Measurements from ENCODE around the gene KBTBD12. TPM values are rescaled to one million over a fixed set of nuclear protein-coding genes. Genes with fewer than 3 reads are reported as not detected.
"Not testable (repeated sequence)": the region's sequence is repeated elsewhere in the genome, so short reads cannot be mapped to it uniquely, and the experiment has no call there.

KBTBD12 gene, protein sequence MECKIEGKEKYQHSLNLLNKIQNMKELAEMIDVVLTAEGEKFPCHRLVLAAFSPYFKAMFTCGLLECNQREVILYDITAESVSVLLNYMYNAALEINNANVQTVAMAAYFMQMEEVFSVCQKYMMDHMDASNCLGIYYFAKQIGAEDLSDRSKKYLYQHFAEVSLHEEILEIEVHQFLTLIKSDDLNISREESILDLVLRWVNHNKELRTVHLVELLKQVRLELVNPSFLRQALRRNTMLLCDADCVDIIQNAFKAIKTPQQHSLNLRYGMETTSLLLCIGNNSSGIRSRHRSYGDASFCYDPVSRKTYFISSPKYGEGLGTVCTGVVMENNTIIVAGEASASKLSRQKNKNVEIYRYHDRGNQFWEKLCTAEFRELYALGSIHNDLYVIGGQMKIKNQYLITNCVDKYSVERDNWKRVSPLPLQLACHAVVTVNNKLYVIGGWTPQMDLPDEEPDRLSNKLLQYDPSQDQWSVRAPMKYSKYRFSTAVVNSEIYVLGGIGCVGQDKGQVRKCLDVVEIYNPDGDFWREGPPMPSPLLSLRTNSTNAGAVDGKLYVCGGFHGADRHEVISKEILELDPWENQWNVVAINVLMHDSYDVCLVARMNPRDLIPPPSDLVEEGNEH
- total RNA-seq (18.2 TPM), polyA plus RNA-seq (ENCODE audit: insufficient read depth in 1 of 8, insufficient read length in 8 of 8, low replicate concordance in 1 of 8) (10 to 100 TPM in 6 of 8 donors, 1 to 10 TPM in 2; 7.9 to 17.4 (median 13.6) TPM)
- long read RNA-seq, donor 1 = 0 reads
- long read RNA-seq, donor 2 = 0 reads
- long read RNA-seq, donor 3, full-length matches to known transcripts = 3 of 3 reads
- long read RNA-seq, donor 3, partial matches to known transcripts = 0 of 3 reads
- long read RNA-seq, donor 3, other reads (novel, unspliced or antisense) = 0 of 3 reads
- long read RNA-seq, donor 4, full-length matches to known transcripts = 1 of 1 reads
- long read RNA-seq, donor 4, partial matches to known transcripts = 0 of 1 reads
- long read RNA-seq, donor 4, other reads (novel, unspliced or antisense) = 0 of 1 reads
- long read RNA-seq, donor 5, full-length matches to known transcripts = 2 of 2 reads
- long read RNA-seq, donor 5, partial matches to known transcripts = 0 of 2 reads
- long read RNA-seq, donor 5, other reads (novel, unspliced or antisense) = 0 of 2 reads
- long read RNA-seq, donor 6, partial matches to known transcripts = 0 of 2 reads
- long read RNA-seq, donor 6, other reads (novel, unspliced or antisense) = 0 of 2 reads
- long read RNA-seq, donor 7, full-length matches to known transcripts = 4 of 4 reads
- long read RNA-seq, donor 7, partial matches to known transcripts = 0 of 4 reads
- long read RNA-seq, donor 7, other reads (novel, unspliced or antisense) = 0 of 4 reads
- long read RNA-seq, donor 8 = 0 reads
- long read RNA-seq, donor 9, full-length matches to known transcripts = 1 of 1 reads
- long read RNA-seq, donor 9, partial matches to known transcripts = 0 of 1 reads
- long read RNA-seq, donor 9, other reads (novel, unspliced or antisense) = 0 of 1 reads
- long read RNA-seq, donor 10, full-length matches to known transcripts = 1 of 1 reads
- long read RNA-seq, donor 10, partial matches to known transcripts = 0 of 1 reads
- long read RNA-seq, donor 10, other reads (novel, unspliced or antisense) = 0 of 1 reads
- long read RNA-seq, donor 11, full-length matches to known transcripts = 3 of 3 reads
- long read RNA-seq, donor 11, partial matches to known transcripts = 0 of 3 reads
- long read RNA-seq, donor 11, other reads (novel, unspliced or antisense) = 0 of 3 reads

DNA sequence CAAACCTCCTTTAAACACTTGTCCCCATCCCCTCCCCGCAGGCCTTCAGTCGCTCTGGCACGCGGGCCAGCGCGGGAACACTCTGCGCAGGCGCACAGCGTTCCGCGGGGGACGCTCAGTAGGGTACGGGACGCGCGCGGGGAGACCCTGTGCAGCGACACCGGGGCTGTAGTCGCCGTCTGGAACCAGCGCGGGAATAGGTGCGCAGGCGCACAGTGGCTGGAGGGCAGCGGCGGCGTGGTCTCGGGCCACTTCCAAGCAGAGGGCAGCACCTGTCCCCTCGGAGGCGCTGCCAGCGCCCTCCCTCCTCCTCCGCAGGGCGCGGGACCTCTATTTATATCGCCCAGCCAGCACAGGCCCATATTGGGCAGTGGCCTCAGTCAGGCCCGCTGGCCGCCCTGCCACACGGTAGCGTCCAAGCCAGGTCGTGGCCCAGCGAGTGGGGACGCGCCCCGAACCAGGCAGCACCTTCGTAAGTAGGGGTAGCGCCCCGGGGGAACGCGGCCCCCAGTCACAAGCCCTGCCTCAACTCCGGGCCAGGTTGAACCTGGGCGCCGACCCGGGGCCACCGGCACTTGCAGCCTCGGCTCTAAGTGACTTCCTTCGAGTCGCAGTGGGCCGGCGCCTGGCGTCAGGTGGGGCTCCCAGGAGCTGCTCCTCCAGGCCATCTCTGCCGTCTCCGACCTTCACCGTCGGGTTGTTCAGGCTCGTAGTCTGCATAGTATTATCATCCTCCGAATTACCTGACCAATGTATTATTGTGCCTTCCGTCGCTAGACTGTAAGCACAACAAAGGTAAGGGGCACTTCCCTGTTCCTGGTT, at the start of gene KBTBD12:
Gene KBTBD12 (plus strand): TSS at position 118 of the 822 bp plus-strand sequence. CDS start 7,830 bp downstream, outside the sequence.
- peak; percentile 78 for DNase-seq
- Histone ChIP-seq H3K27me3 (ENCODE audit: control insufficient read depth, insufficient read depth, low read length) (peaks cover 6% of the 10 kb centered on the region), H3K4me3 (ENCODE audit: low read length) (peak within 1 kb of the TSS; percentile 49), H3K36me3 (ENCODE audit: control insufficient read depth, insufficient read depth, low read length) (no peaks in the 10 kb centered on the region), H3K9me3 (replicated peaks; ENCODE audit: control insufficient read depth, low read depth, low read length) (no peaks in the 10 kb centered on the region), H3K4me1 (ENCODE audit: control insufficient read depth, insufficient read depth, low read length) (peaks cover 30% of the 10 kb centered on the region), H3K27ac (ENCODE audit: low read length) (peak within 1 kb of the TSS; percentile 83)
- 9% methylated on average over 61 of the region's 69 CpGs for WGBS (ENCODE audit: insufficient coverage)

- H3K4me1 ChIP-seq (ENCODE audit: control insufficient read depth, insufficient read depth, low read length) = peaks cover 3% of the 10 kb centered on the region
- no peaks in the 10 kb centered on the region for H3K36me3 ChIP-seq (ENCODE audit: control insufficient read depth, insufficient read depth, low read length)
- no peaks in the 10 kb centered on the region for H3K27me3 ChIP-seq (ENCODE audit: control insufficient read depth, insufficient read depth, low read length)
- H3K27ac ChIP-seq (ENCODE audit: low read length) = no peak overlapping the region
- H3K4me3 ChIP-seq (ENCODE audit: low read length) = no peak overlapping the region
- DNase-seq = peak; percentile 28
- no peaks in the 10 kb centered on the region for H3K9me3 ChIP-seq (replicated peaks; ENCODE audit: control insufficient read depth, low read depth, low read length)
- 17% methylated on average over 1 of the region's 4 CpGs for WGBS (ENCODE audit: insufficient coverage)
These were observed 49.1 kb upstream of the KBTBD12 start for GRCh38 chr3:127865941-127866340.

DNA sequence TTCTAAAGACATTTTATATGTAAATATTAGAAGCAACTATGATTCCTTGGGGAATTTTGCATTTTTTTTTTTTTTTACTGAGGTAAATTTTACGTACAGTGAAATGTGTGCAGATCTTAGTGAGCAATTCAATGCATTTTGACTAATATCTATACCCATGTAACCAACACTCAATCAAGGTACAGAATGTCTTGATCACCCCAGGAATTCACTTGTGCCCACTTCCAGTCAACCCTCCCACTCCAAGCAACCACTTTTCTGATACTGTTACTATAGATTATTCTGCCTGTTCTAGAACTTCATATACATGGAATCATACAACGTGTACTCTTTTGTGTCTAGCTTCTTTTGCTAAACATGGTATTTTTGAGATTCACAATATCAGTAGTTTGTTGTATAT, 47.6 kb upstream of the KBTBD12 start:
- H3K4me3 ChIP-seq (ENCODE audit: low read length) = no peak overlapping the region
- H3K27me3 ChIP-seq (ENCODE audit: control insufficient read depth, insufficient read depth, low read length) = no peaks in the 10 kb centered on the region
- H3K36me3 ChIP-seq (ENCODE audit: control insufficient read depth, insufficient read depth, low read length) = no peaks in the 10 kb centered on the region
- H3K4me1 ChIP-seq (ENCODE audit: control insufficient read depth, insufficient read depth, low read length) = peaks cover 3% of the 10 kb centered on the region
- H3K9me3 ChIP-seq (replicated peaks; ENCODE audit: control insufficient read depth, low read depth, low read length) = no peaks in the 10 kb centered on the region
- no peak overlapping the region for H3K27ac ChIP-seq (ENCODE audit: low read length)
- DNase-seq = no peak
- no CpG with 5 or more reads among the region's 2 CpGs for WGBS (ENCODE audit: insufficient coverage)

DNA sequence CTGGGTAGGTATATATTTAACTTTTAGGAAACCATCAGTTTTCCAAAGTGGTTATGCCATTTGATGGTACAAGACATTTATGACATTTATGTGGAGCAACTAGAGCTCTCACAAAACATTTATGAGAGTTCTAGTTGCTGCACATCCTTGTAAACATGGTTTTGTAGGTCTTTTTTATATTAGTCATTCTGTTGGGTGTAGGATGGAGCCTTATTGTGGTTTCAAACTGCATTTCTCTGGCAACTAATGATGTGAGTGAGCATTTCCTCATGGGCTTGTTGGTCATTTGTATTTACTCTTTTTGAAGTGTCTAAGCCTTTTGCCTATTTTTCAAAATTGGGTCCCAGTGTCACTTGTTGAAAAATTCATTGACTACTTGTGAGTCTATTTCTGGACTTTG, 47.0 kb upstream of the KBTBD12 start:
- no peaks in the 10 kb centered on the region for H3K36me3 ChIP-seq (ENCODE audit: control insufficient read depth, insufficient read depth, low read length)
- no peaks in the 10 kb centered on the region for H3K27me3 ChIP-seq (ENCODE audit: control insufficient read depth, insufficient read depth, low read length)
- DNase-seq = no peak
- no peak overlapping the region for H3K27ac ChIP-seq (ENCODE audit: low read length)
- no peak overlapping the region for H3K4me3 ChIP-seq (ENCODE audit: low read length)
- H3K9me3 ChIP-seq (replicated peaks; ENCODE audit: control insufficient read depth, low read depth, low read length) = no peaks in the 10 kb centered on the region
- H3K4me1 ChIP-seq (ENCODE audit: control insufficient read depth, insufficient read depth, low read length) = peaks cover 3% of the 10 kb centered on the region

DNA sequence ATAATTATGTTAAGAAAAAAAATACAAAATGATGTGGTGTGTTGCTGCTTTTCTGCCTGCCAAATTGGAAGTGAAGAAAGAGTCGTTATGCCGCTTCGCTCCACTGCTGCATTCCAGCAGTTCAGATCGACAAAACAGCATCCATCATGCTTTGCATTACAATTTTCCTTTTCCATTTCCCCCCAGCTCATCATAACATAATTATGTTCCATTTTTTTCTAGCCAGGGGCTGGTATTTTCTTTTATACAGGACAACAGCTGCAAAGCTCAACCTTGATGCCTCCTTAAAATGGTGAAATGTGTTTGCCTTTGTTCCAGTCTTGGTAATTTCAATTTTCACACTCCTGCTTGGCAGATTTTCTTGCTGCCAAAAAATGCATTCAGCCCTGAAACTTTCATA, 44.9 kb upstream of the KBTBD12 start:
- no peak for DNase-seq
- H3K27ac ChIP-seq (ENCODE audit: low read length) = no peak overlapping the region
- H3K9me3 ChIP-seq (replicated peaks; ENCODE audit: control insufficient read depth, low read depth, low read length) = no peaks in the 10 kb centered on the region
- no peak overlapping the region for H3K4me3 ChIP-seq (ENCODE audit: low read length)
- peaks cover 3% of the 10 kb centered on the region for H3K4me1 ChIP-seq (ENCODE audit: control insufficient read depth, insufficient read depth, low read length)
- 38% methylated on average over 3 of the region's 4 CpGs for WGBS (ENCODE audit: insufficient coverage)
- no peaks in the 10 kb centered on the region for H3K36me3 ChIP-seq (ENCODE audit: control insufficient read depth, insufficient read depth, low read length)
- no peaks in the 10 kb centered on the region for H3K27me3 ChIP-seq (ENCODE audit: control insufficient read depth, insufficient read depth, low read length)

- H3K27me3 ChIP-seq (ENCODE audit: control insufficient read depth, insufficient read depth, low read length) = not testable (repeated sequence)
- 94% methylated on average over 3 of the region's 5 CpGs for WGBS (ENCODE audit: insufficient coverage)
These were observed 40.9 kb upstream of the KBTBD12 start for GRCh38 chr3:127874097-127874496.

GRCh38 chr3:127881586-127881985, 33.4 kb upstream of the KBTBD12 start:
- Histone ChIP-seq H3K36me3 (ENCODE audit: control insufficient read depth, insufficient read depth, low read length) (no peaks in the 10 kb centered on the region), H3K4me1 (ENCODE audit: control insufficient read depth, insufficient read depth, low read length) (peaks cover 2% of the 10 kb centered on the region), H3K9me3 (replicated peaks; ENCODE audit: control insufficient read depth, low read depth, low read length) (no peaks in the 10 kb centered on the region), H3K27me3 (ENCODE audit: control insufficient read depth, insufficient read depth, low read length) (no peaks in the 10 kb centered on the region), H3K4me3 (ENCODE audit: low read length) (no peak overlapping the region), H3K27ac (ENCODE audit: low read length) (no peak overlapping the region)
- no peak for DNase-seq
- WGBS (ENCODE audit: insufficient coverage) = 83% methylated on average over 1 of the region's 3 CpGs

More at GRCh38 chr3:127874097-127874496, 40.9 kb upstream of the KBTBD12 start:
- not testable (repeated sequence) for H3K4me1 ChIP-seq (ENCODE audit: control insufficient read depth, insufficient read depth, low read length); H3K27ac ChIP-seq (ENCODE audit: low read length); H3K9me3 ChIP-seq (replicated peaks; ENCODE audit: control insufficient read depth, low read depth, low read length); H3K4me3 ChIP-seq (ENCODE audit: low read length); DNase-seq; H3K36me3 ChIP-seq (ENCODE audit: control insufficient read depth, insufficient read depth, low read length)

- Histone ChIP-seq H3K27me3 (ENCODE audit: control insufficient read depth, insufficient read depth, low read length) (peaks cover 2% of the 10 kb centered on the region), H3K4me3 (ENCODE audit: low read length) (no peak overlapping the region), H3K36me3 (ENCODE audit: control insufficient read depth, insufficient read depth, low read length) (no peaks in the 10 kb centered on the region), H3K4me1 (ENCODE audit: control insufficient read depth, insufficient read depth, low read length) (peaks cover 2% of the 10 kb centered on the region), H3K9me3 (replicated peaks; ENCODE audit: control insufficient read depth, low read depth, low read length) (no peaks in the 10 kb centered on the region), H3K27ac (ENCODE audit: low read length) (peak overlapping the region; percentile 73)
- peak; percentile 95 for DNase-seq
These were observed 31.0 kb upstream of the KBTBD12 start for GRCh38 chr3:127884041-127884440.

All from muscle of leg (tissue), 16 donors.